ENCODE data around the gene TNNI3K. TPM values are rescaled to one million over a fixed set of nuclear protein-coding genes. Genes with fewer than 3 reads are reported as not detected.

The TNNI3K gene
- total and polyA plus RNA-seq, 2 of the 8 experiments (the other 6 are each of a cell fraction or from before 2014, with no cell fraction given), result 0.41 to 0.48 TPM

DNA sequence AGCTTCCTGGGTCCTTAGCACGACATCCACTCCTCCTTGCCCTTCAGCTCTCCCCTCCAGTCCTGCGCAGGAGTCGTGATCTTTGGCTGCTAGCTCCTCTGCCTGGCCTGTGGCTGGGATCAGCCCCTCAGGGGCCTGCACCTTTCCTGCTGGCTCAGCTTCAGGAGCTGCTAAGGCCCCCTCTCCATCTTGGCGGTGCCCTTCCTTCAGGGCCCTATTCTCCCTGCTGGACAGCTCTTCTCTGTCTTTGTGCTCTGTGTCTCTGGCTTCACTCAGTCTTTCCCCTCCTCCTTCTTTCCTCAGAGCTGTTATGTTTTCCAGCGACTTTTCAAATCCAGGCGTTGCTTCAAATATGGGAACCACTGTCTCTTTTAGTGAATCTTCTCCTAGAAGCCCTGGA is 336.7 kb downstream of the TNNI3K start (continued):
- TF ChIP-seq RBBP5 (IDR thresholded peaks at IDR 0.05; ENCODE audit: borderline replicate concordance, low read depth, low read length) (no peak), CREB1 (IDR thresholded peaks at IDR 0.05) (no peak), CEBPB (IDR thresholded peaks at IDR 0.05; ENCODE audit: low read depth, low read length) (no peak), GTF2F1 (IDR thresholded peaks at IDR 0.05; ENCODE audit: borderline replicate concordance, low read depth, low read length) (no peak), POLR2AphosphoS5 (IDR thresholded peaks at IDR 0.05; ENCODE audit: low read depth, low read length) (no peak), SP4 (IDR thresholded peaks at IDR 0.05; ENCODE audit: low read length) (no peak)

All from H1 (cell line).